Lower leg skin (tissue), 3 donors: Measurements from ENCODE around the gene HMOX1.

ENCODE experiments used
- CTCF ChIP-seq, 3 donors: fragments of 450-650 bp; IDR thresholded peaks; one replicate each; pipeline ENCODE4 v1.5.1; 2016; ENCODE audit warnings: antibody characterized with exemption in 3 of 3, mild to moderate bottlenecking in 3 of 3, moderate library complexity in 2 of 3
- POLR2A ChIP-seq, 2 donors: fragments of 450-650 bp; IDR thresholded peaks; one replicate each; pipeline ENCODE4 v1.6.1; 2016 to 2017; ENCODE audit warnings: antibody characterized with exemption in 2 of 2, mild to moderate bottlenecking in 1 of 2, moderate library complexity in 1 of 2

- TF ChIP-seq CTCF (IDR thresholded peaks at IDR 0.05), result no peak
- TF ChIP-seq POLR2A (IDR thresholded peaks at IDR 0.05), result no peak
These were observed 7.1 kb upstream of the HMOX1 start for GRCh38 chr22:35373781-35374180.
